ENCODE data around the gene GALNT2.

DNA sequence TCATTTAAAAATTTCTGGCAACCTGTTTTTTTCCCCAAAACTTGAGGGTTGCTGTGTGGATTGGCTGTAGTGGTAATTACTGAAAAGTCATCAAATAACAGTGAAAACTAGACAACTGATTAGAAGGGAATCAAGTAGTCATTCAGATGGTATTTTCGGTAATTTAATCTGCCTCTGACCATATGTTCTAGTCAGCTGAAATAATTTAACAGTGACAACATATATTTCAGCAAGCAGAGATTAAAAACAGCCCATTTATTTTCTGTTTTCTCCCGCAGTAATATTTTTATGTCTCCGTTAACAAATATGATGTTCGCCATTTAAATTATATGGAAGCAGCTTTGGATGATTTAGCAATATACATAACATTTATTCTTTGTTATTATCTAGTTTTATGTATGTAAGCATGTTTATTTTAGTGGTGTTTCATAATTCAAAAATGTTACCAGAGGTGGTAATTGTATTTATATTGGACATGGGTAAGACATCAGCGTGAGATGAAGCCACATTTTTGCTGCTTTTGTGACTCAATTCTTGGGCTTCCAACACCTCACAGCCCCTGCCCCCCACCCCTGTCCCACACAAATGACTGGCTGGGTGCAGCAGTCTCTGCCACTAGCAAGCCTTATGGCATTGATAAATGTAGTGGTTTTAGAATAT lies 104.4 kb downstream of the GALNT2 start:
- TF ChIP-seq, protein P1, sequence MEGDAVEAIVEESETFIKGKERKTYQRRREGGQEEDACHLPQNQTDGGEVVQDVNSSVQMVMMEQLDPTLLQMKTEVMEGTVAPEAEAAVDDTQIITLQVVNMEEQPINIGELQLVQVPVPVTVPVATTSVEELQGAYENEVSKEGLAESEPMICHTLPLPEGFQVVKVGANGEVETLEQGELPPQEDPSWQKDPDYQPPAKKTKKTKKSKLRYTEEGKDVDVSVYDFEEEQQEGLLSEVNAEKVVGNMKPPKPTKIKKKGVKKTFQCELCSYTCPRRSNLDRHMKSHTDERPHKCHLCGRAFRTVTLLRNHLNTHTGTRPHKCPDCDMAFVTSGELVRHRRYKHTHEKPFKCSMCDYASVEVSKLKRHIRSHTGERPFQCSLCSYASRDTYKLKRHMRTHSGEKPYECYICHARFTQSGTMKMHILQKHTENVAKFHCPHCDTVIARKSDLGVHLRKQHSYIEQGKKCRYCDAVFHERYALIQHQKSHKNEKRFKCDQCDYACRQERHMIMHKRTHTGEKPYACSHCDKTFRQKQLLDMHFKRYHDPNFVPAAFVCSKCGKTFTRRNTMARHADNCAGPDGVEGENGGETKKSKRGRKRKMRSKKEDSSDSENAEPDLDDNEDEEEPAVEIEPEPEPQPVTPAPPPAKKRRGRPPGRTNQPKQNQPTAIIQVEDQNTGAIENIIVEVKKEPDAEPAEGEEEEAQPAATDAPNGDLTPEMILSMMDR (IDR thresholded peaks at IDR 0.05) = no peak
- TF ChIP-seq POLR2A (IDR thresholded peaks at IDR 0.05) = no peak
